HEK293 (cell line): ENCODE data around the gene NOG.

Experiments used
- ZNF239 ChIP-seq: fragments of 450-650 bp; formaldehyde crosslinking; IDR thresholded peaks from 2 replicates; pipeline ENCODE4 v1.5.1; 2016; ENCODE audit warnings: missing biosample characterization, missing genetic modification characterization
- ZNF449 ChIP-seq: fragments of 450-650 bp; formaldehyde crosslinking; IDR thresholded peaks from 2 replicates; pipeline ENCODE4 v1.5.1; 2017; ENCODE audit warnings: missing biosample characterization, mild to moderate bottlenecking, missing genetic modification characterization, moderate library complexity

DNA sequence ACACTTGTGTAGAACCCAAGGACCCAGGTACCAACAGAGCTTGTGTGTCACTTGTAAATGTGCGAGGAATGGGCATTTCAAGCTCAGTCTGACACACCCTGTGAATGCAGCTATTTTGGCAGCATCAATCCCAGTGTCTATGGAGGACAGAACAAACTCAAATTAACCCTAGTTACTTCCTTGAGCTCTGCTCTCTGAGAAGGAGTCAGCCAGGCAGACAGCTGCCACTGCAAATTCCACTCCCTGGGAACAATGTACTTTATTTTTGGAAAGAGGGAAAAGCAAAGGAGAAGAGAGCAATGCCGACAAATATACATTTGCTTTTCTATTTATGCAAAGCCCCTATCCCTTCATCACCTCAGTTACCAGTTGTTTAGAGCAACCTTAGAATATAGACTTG lies 48.4 kb upstream of the NOG start:
- TF ChIP-seq ZNF449 (tag by site-specific recombination) (no peak), ZNF239 (tag by site-specific recombination) (no peak)
